Measurements from ENCODE around the gene SLC26A6. TPM values are rescaled to one million over a fixed set of nuclear protein-coding genes. Genes with fewer than 3 reads are reported as not detected.

The SLC26A6 gene
- polyA plus RNA-seq, 3 donors: 8.7 to 14.1 (median 8.9) TPM

DNA sequence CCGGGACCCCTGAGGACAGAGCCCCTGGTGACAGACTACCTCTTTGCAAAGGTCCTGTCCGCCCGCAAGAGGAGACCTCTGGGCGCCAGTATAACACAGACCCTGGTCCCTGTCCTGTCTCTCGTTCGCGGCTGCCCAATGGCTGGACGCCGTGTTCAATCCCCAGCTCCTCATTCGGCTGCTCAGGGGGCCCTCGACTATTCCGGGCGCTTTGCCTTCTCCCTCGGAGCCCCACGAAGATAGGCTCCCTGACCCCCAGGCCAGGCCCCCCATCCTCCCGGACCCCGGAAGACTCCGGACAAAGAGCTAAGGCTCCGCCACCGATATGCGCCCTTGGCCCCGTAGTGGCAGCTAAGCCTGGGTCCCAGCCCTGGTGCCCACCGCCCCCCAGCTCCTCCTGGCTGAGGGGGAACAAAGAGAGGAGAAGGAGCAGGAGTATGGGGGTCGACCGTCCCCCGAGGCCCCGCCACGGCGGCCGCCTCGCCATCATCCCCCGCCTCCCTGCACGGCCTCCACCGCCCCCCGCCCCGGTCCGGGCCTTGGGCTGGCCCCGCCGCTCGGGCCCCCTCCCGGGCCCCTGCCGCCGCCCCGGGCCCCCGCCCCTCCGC, 27.0 kb upstream of the SLC26A6 start:
- 1 to 4% (median 2%) methylated on average over 31 to 41 of the region's 46 CpGs for WGBS, 3 donors
- H3K27ac ChIP-seq (ENCODE audit: low read depth, low read length): no peak overlapping the region

DNA sequence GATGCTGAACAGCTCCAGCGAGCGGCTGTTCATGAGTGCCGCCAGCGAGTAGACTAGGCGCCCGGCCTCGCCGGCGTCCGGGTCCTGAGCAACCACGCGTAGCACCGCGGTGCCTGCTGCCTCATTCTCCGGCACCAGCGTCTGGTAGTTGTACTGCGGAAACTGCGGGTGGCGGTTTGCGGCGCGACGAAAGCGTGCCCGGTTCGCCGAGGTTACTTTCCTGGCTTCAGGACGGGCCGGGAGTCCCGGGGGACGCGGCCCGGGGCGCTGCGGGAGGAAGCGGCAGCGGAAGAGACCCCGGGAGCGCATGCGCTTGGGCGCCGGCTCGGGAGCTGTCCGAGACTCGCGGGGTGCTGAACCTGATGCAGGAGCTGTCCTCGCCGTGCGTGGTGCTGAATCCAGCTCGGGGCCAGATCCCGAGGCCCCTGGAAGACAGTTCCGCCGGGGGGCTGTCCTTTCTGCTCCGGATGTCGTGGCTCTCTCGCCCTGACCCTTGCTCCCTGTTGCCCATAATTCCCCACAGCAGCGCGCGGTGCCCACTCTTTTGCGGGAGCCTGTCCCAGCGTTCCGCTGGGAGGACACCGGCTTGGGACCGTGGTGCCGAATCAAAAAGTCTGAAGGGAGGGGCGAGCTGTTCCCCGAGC, 26.4 kb upstream of the SLC26A6 start:
- no peak overlapping the region for H3K27ac ChIP-seq (ENCODE audit: low read depth, low read length)
- WGBS, 3 donors: 2% methylated on average over 59 to 67 of the region's 67 CpGs

DNA sequence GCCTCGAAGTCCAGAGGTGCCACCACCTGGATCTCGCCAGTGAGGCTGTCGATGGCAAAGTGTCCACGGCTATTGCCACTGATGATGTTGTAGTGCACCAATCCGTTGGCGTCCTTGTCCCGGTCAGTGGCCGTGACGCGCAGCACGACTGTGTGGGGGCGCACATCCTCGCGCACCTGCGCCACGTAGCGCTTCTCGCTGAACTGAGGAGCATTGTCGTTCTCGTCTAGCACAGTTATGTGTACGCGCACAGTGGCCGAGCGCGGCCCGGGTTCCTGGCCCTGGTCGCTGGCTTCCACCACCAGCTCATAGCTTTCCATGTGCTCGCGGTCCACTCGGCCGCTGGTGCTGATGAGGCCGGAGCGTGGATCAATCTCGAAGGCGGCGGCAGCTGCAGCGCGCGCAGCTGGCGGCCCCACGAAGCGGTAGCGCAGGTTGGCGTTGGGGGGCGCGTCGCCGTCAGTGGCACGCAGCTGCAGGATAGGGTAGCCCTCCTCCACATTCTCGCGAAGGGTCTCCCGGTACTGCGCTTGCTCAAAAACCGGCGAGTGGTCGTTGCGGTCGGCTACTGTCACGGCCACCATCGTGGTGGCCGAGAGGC, 25.6 kb upstream of the SLC26A6 start:
- no peak overlapping the region for H3K27ac ChIP-seq (ENCODE audit: low read depth, low read length)
- 49 to 59% (median 54%) methylated on average over 60 to 61 of the region's 61 CpGs for WGBS, 3 donors

DNA sequence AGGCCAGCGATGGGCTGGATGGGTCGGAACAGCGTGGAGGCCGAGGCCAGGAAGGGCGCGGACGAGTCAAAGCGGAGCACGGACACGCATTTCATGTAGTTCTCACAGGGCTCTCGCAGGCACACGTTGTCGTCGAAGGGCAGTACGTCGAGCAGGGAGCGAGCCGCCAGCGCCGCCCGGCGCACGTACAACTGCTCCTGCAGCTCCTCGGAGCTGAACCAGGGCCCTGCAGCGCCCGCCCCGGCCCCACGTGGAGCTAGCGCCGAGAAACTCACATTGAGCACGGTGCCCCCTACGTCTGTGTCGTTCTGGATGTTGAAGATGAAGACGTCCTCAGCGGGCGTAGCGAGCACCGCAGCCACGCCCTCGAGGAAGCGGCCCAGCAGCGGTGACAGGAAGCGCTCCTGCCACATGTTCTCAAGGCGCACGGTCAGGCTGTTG, 21.6 kb upstream of the SLC26A6 start:
- H3K27ac ChIP-seq (ENCODE audit: low read depth, low read length): no peak overlapping the region
- WGBS, 3 donors: 39 to 49% (median 49%) methylated on average over 43 to 45 of the region's 45 CpGs

DNA sequence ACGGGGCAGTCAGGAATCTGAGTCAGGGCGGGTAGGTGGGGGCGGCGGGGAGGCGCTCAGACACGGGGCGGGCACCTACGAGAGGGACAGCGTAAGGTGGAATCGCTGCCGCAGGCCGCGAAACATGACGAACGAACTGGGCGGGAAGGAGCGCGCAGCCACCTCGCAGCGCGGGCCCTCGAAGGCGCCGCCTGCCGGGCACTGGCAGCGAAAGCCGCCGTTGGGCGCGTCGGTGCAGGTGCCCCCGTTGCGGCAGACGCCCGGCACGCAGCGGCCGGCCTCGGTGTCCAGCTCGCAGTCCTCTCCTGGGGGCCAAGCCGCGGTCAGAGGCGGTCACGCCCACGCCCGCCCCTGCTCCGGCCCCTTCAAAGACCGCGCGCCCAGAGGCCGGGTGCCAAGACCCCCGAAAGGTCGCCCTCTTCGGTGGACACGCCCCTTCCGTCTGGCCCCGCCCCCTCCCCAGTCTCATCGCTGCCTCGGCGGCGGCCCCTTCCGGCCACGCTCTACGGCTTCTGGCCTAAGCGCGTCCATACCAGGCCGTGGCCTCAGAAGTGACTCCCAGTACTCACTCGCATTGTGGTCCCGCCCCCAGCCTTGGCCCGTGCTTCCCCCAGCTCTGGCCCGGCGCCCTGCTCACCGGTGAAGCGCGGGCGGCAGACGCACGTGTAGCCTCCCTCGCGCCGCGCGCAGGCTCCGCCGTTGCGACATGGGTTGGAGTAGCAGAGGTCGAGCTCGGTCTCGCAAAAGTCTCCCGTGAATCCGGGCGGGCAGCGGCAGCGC, 21.0 kb upstream of the SLC26A6 start:
- H3K27ac ChIP-seq (ENCODE audit: low read depth, low read length): no peak overlapping the region
- 2 to 4% (median 4%) methylated on average over 75 to 94 of the region's 94 CpGs for WGBS, 3 donors

DNA sequence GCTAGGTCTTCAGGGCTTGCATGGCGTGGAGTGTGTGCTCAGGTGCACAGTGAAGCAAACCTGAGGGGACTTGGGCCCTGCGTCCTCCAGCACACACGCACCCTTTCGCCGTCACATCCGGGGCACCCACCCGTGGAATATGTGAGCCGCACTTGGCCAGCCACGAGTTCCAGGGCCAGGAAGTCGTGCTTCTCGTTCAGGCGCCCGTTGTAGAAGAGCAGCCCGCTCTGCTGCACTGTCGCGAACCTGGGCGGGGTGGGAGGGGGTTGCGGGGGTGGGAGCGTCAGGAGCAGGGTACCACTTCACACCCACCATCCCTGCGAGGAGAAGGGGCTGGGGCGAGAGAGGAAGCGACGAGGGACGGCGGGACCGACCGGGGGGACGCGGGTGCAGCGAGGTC, 20.3 kb upstream of the SLC26A6 start:
- no peak overlapping the region for H3K27ac ChIP-seq (ENCODE audit: low read depth, low read length)
- 12 to 14% (median 12%) methylated on average over 30 of the region's 30 CpGs for WGBS, 3 donors

DNA sequence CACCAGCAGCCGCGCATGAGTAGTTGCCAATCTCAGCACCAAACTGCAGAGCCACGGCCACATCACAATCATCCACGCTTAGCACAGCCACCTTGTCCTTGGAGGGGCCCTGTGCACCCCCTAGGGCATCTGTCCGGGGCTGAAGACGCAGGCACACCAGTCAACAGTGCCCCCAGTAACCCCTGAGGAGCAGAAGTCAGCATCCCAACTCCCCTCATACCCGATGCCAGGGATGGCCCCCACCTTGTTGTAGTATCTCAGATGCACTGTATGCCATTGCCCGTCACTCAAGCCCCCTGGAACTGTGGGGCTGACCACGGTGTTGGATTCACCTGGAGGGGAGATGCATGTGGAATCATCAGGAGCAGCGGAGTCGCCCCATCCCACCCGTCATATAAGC, 19.8 kb upstream of the SLC26A6 start:
- no peak overlapping the region for H3K27ac ChIP-seq (ENCODE audit: low read depth, low read length)
- WGBS, 3 donors: 90 to 94% (median 93%) methylated on average over 12 of the region's 12 CpGs

DNA sequence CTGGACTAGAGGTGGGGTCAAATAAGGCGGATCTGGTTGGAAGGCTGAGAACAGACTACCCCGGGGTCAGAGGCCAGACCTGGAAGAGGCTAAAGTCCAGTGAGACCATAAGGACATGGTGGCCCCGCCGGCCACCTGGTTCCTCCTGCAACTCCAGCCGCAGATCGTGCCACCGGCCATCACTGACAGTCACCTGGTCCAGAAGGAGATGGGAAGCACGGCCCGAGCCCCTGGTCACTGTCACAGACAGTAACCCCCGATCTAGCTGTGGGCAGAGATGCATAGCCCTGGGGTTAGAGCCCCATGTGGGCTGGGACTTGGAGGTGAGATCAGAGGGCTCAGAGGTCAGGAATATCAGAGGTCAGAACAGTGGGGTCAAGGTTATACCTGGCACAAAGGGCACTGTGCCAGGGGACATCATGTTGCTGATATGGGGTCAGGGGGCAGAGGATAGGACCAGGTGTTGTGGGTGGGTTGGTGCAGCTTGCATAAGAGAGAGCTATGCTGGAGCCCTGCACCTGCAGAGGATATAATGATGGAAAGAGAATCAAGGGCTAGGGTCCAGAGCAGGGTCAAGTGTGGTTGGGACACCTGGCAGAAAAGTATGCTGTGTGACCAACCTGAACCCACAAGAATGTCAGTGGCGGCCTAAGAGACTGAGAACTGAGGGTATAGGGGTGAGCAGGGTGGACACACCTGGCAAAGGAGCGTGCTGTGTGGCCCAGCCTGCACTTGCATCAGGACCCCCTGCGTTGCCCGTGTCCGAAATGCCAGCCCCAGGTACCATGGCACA, 17.9 kb upstream of the SLC26A6 start:
- H3K27ac ChIP-seq (ENCODE audit: low read depth, low read length): no peak overlapping the region
- 92 to 97% (median 94%) methylated on average over 15 of the region's 15 CpGs for WGBS, 3 donors

DNA sequence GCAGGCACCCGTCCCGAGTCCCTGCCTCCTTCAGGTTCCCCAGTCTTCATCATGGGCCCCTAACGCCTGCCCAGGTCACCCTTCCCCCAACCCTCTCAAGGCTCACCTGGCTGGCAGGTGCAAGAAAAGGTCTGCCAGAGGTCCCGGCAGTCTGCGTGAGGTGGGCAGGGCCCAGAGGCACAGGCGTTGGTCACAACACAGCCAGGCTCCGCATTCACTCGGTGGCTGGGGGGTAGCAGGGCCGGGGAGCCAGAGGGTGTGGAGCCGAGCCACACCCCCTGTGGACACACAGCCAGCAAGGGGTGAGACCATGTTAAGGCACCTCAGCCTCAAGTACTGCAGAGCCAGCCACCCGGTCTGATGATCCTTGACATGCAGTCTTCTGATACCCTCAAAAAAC, 16.5 kb upstream of the SLC26A6 start:
- WGBS, 3 donors: 75 to 89% (median 80%) methylated on average over 11 of the region's 11 CpGs

DNA sequence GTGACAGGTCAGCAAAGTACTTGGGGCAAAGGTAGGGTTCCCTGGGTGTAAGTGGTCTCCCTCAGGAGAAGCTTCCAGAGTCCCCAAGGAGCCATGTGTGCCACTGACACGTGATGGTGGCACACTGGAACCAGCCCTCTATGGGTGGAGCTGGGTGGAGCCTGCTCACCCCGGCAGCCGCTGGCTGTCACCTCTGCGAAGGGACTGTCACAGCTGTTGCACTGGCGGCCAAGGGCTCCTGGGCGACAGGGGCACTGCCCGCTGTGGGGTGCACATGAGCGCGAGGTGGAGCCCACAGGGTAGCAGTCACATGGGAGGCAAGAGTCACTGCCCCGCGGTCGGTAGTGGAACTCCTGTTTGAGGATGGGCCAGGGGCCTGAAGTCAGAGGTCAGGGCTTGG, 15.5 kb upstream of the SLC26A6 start:
- no peak overlapping the region for H3K27ac ChIP-seq (ENCODE audit: low read depth, low read length)
- 81 to 88% (median 87%) methylated on average over 12 of the region's 12 CpGs for WGBS, 3 donors

More for the DNA sequence above, 16.5 kb upstream of the SLC26A6 start:
- no peak overlapping the region for H3K27ac ChIP-seq (ENCODE audit: low read depth, low read length)

DNA sequence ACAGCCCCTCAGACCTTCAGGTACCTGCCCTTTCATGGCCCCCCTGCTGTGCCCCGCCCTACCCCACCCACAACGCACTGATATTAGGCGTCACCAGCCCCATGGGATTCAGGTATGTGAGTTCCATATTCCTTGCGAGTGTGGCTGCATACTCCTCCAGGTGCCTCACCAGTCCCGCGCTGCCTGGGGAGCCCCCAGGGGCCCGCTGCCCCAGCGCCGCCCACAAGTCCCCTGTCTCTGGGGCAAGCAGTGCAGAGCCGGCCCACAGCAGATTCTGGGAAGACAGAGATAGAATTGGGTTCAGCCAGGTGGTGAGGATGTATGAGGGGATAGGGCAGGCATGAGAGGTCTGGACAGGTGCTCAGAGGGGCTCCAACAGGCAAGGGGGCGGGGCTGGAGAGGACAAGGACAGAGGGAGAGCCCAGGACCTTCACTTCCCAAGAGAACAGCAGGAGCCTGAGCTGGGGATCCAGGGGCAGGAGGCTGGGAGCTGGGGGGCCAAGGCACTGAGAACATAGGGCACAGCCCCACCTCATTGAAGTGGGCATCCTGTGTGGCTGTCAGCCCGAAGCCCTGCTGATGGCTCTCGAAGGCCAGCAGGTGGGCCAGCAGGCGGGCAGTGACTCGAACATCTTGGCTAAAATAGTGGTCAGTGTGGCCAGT, 13.1 kb upstream of the SLC26A6 start:
- H3K27ac ChIP-seq (ENCODE audit: low read depth, low read length): no peak overlapping the region
- WGBS, 3 donors: 90 to 93% (median 91%) methylated on average over 15 of the region's 15 CpGs

DNA sequence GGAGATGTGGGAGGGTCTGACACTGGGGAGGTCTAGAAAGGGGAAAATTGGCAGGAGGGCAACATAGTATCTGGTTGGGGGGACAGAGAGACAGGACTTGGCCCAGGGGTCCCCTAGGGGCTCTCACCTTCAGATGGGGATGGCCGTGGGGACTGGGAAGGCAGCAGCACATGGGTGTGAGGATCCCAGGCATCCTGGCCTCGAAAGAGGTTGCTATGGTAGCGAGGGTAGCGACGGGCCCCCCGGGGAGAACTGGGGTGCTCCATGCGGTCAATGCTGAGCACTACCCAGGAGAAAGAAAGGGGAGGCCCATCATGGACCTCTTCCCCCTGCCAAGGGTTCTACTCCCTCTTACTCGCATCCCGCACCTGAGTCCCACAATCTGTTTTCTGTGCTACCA, 12.5 kb upstream of the SLC26A6 start:
- WGBS, 3 donors: 78 to 90% (median 84%) methylated on average over 8 to 9 of the region's 9 CpGs
- H3K27ac ChIP-seq (ENCODE audit: low read depth, low read length): no peak overlapping the region

DNA sequence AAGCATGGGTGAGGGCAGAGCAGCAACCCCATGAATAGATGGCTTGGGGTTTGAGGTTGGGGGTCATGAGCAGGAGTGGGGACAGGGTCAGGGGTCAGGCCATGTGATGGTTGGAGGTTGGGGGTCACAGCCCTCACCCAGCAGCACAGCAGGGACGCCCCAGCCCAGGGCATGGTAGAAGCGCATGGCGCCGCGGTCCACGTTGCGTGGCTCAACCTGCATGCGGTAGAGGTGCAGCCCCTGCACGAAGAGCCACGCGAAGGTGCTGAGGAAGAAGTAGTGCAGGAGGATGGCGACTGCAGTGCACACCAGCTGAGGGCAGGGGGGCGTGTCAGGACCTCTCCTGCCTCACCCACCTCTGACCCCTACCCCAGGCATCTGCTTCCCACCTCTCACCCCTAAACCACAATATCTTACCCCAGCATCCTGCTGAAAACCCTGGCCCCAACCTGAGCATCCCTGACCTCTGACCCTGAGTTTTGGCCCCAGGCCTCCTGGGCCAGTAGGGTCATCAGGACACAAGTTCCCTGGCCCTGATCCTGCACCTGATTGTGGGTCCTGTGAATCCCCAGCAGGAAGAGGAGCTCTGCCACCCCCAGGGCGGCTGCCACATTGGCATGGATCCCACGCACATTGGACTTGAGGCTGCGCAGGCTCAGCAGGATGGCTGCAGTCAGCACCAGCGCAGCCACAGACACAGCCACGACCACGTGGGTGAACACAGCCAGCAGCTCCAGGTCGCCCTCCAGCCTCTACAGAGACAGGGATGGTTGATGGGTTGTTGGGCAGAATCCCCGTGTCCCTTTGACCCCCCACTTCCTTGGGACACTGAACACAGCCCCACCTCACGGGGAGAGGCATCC, 9.9 kb upstream of the SLC26A6 start:
- 89 to 92% (median 91%) methylated on average over 21 to 22 of the region's 22 CpGs for WGBS, 3 donors
- no peak overlapping the region for H3K27ac ChIP-seq (ENCODE audit: low read depth, low read length)

DNA sequence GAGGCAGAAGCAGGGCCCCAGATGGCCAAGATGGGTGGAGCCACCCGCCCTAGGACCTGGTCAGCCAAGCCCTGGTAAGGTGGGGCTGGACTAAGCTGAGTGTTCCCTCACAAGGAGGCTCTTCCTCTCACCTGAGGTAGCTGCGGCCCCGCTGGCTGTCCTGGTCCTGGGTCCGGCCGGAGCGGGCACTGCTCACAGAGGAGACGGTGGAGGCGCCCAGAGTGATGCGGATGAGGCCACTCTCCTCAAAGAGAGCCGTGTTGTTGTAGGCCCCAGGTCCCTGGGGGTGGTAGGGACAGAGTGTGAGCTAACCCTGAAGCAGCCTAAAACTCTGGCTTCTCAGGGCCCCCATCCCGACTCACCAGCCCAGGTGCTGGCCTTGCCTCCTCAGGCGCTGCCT, 7.3 kb upstream of the SLC26A6 start:
- 91 to 92% (median 92%) methylated on average over 12 of the region's 12 CpGs for WGBS, 3 donors
- no peak overlapping the region for H3K27ac ChIP-seq (ENCODE audit: low read depth, low read length)

DNA sequence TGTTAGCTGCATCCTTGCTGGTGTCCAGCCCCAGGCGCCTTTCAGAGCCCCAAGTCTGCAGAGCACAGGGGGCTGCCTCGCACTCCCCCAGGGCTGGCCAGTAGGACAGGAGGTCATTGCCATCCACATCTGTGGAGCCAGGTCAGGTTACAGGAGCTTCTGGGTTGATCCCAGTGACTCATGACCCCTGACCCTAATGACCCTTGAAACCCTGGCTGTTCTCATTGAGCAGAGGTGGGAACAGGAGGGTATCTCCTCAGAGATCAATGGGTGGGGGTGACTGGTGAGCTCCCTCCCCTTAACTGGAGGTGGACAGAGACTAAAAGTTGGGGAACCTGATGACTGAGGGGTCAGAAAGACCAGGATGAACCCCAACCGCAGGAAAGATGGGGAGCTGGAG, 6.1 kb upstream of the SLC26A6 start:
- H3K27ac ChIP-seq (ENCODE audit: low read depth, low read length): no peak overlapping the region
- 88 to 96% (median 90%) methylated on average over 3 of the region's 3 CpGs for WGBS, 3 donors

DNA sequence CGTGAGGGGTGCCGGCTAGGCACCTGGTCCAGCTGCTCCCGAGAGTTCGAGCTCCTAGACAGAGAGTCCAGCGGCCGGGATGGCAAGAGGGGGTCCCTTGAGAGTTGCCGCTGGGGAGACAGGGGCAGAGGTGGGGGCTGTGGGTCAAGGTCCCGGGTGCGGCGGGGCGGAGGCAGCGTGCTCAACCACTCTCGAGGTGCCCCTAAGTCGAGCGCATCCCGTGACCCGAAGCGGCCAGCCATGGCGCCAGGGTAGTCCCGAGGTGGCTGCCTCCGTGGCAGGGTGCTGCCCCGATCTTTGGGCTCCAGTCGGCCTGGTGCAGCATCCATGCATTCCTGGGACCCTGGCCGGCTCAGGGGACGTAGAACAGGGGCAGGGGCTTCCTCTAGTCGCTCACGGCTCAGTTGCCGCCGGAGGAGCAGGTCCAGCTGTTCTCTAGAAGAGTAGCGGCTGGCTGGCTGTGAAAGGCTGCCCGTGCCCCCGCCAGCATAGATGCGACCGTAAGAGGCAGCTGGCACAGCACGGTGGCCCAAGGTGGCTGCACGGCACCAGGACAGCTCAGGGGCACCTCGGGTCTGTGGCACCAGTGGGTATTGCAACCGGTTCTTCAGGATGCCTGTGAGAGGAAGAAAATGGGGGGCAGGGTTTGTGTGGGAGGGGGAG, 4.8 kb upstream of the SLC26A6 start:
- H3K27ac ChIP-seq (ENCODE audit: low read depth, low read length): no peak overlapping the region
- 89 to 94% (median 91%) methylated on average over 35 to 38 of the region's 38 CpGs for WGBS, 3 donors

DNA sequence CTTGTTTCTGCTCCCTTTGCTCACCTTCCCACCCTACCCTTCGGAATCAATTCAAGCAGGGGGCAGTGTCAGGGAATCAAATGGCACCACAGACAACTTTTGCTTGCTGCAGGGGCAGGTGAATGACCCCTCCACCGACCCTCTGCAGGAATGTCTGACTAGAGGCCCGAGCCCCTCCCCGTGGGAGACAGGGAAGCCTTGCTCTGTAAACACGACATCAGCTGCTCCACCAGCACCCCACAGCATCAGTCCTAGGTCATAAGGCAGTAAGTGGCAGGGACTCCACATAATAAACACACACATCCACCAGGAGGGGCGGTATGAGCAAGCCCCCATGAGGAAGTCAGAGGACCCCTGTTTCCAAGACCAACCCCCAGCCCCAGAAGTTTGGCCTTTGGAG, 2.0 kb upstream of the SLC26A6 start:
- WGBS, 3 donors: 66 to 78% (median 72%) methylated on average over 6 of the region's 6 CpGs
- no peak overlapping the region for H3K27ac ChIP-seq (ENCODE audit: low read depth, low read length)

All from adipose tissue (tissue), 3 donors.